ENCODE measurements around the gene CHN2.

The CHN2 gene

GRCh38 chr7:29197916-29198315 is 3.3 kb downstream of the CHN2 start:
- TF ChIP-seq CTCF (IDR thresholded peaks at IDR 0.05): no peak

DNA sequence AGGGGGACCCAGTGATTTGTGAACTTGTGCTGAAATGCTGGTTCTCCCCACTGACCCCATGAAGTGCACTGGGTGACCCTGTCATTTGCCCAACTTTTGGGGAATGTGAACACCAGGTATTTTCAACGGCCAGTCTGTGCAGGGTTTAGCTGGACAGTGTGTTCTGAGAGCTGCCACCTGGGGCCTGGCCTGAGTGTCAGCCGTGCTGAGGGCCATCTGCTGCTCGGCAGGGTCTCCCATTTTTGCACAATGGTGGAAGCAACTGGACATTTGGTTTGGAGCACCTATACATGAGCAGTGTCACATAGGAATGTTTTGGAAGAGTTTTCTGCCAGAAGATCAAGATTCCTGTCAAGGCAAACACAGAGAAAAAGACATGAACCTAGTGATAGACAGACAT is 5.2 kb downstream of the CHN2 start:
- no peak for TF ChIP-seq CTCF (IDR thresholded peaks at IDR 0.05)

- TF ChIP-seq CTCF (IDR thresholded peaks at IDR 0.05): no peak
Measured at GRCh38 chr7:29202651-29203069, 8.1 kb downstream of the CHN2 start.

GRCh38 chr7:29204491-29205272 is 10.1 kb downstream of the CHN2 start:
- no peak for TF ChIP-seq CTCF (IDR thresholded peaks at IDR 0.05)

GRCh38 chr7:29207162-29207801 is 12.7 kb downstream of the CHN2 start:
- no peak for TF ChIP-seq CTCF (IDR thresholded peaks at IDR 0.05)

DNA sequence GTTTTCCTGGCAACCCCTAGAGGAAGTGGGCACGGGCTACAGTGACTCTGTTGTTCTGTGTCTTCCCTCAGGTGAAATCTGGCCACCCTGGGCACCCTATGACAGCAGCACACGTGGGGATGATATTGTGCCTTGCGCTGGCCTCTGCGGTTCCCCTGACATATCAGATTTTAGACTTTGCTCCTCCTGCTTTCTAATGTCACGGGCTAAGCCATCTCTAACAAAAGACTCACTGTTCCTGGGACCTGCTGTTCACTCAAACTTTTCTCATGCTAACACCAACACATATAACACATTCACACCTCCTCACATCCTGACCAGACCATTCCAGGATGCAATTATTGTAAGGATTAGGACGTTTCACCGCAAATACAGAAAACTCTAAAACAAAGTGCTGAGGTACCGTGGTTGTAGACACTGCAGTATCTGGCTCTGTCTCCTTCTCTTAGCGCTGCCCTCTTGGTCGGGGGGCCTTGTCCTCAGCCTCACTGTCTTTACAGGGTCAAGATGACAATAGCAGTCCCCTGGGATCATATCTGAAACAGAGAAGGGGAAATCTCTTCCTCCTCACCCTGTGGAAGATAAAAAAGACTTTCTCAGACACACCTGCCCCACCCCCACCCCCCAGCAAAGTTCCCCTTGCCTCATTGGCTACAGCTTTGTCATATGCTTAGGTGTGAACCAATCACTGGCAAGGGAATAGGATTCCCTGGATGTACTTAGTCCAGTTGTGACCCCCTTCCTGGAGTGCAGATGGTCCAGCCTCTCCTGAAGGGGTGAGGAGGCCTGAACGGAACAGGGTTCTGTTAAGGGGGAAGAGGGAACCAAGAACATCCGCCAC is 14.1 kb downstream of the CHN2 start:
- TF ChIP-seq CTCF (IDR thresholded peaks at IDR 0.05): no peak

- no peak for TF ChIP-seq CTCF (IDR thresholded peaks at IDR 0.05)
Measured at GRCh38 chr7:29209745-29210144, 15.2 kb downstream of the CHN2 start.
